Left lung (tissue), 10 donors: ENCODE data around the gene ZNF468. TPM values are rescaled to one million over a fixed set of nuclear protein-coding genes. Genes with fewer than 3 reads are reported as not detected.
"Not testable (repeated sequence)": the region's sequence is repeated elsewhere in the genome, so short reads cannot be mapped to it uniquely, and the experiment has no call there.

Experiments
- ATAC-seq: fragments of 200-7000 bp; cut with Tn5 transposase; one replicate; pipeline ENCODE4 v1.9.1; 2020; ENCODE audit warnings: moderate library complexity
- DNase-seq, 4 donors: peaks; one replicate each; pipeline ENCODE4 v3.0.0-alpha.2; 2013 to 2020
- H3K27ac ChIP-seq, 2 donors: fragments of 200-600 bp; sonication (generic) in 1 of 2; one replicate each; pipeline versions ENCODE4 v1.5.0 to v1.8.0; 2020 to 2021
- H3K27me3 ChIP-seq, 2 donors: fragments of 200-600 bp; sonication (generic) in 1 of 2; one replicate each; pipeline versions ENCODE4 v1.5.0 to v1.8.0; 2020 to 2021
- H3K36me3 ChIP-seq, 2 donors: fragments of 200-600 bp; sonication (generic) in 1 of 2; one replicate each; pipeline versions ENCODE4 v1.5.0 to v1.8.0; 2020 to 2021
- H3K4me1 ChIP-seq, 2 donors: fragments of 200-600 bp; one replicate each; pipeline ENCODE4 v1.8.0; 2021
- H3K4me3 ChIP-seq, 2 donors: fragments of 200-600 bp; sonication (generic) in 1 of 2; one replicate each; pipeline versions ENCODE4 v1.5.0 to v1.8.0; 2020 to 2021; ENCODE audit warnings: mild to moderate bottlenecking in 1 of 2
- H3K9me3 ChIP-seq, 2 donors: fragments of 200-600 bp; sonication (generic) in 1 of 2; one replicate each; pipeline versions ENCODE4 v1.5.0 to v1.8.0; 2020 to 2021
- CTCF ChIP-seq, 2 donors: fragments of 200-600 bp; sonication (generic) in 1 of 2; IDR thresholded peaks; one replicate each; pipeline versions ENCODE4 v1.5.0 to v1.8.0; 2021; ENCODE audit warnings: antibody characterized with exemption in 2 of 2
- intact Hi-C, 2 donors: fragments of 100-400 bp; cut with DNase I; formaldehyde crosslinking; loops; one replicate each; pipeline versions ENCODE4 v1.11.2 to v1.14.2; 2022
- polyA plus RNA-seq, 6 donors: library from polyadenylated mRNA; unstranded; fragments of 120-200 nt; gene quantifications; one replicate each; pipeline ENCODE4 v1.2.1, GENCODE V29; 2013; ENCODE audit not compliant: insufficient read length in 6 of 6
- total RNA-seq, 2 donors: library from RNA; stranded (reverse); fragmentation: NEBNext Ultra II Directional; extraction: Animal tissue kit (Norgen Biotek cat#: 25700); gene quantifications; one replicate each; pipeline ENCODE4 v1.2.1, GENCODE V29; 2021
- donor health status: DM: no; HTN: yes; CAD: no.
- donor health status: DM: no; HTN: no; CAD: no.

The ZNF468 gene
- total and polyA plus RNA-seq, 8 donors: 17.4 to 40.0 (median 34.6) TPM

- no peaks in the 10 kb centered on the region for H3K4me1 ChIP-seq
- peaks cover 0 to 99% of the 10 kb centered on the region in 2 donors for H3K9me3 ChIP-seq
- no peaks in the 10 kb centered on the region for H3K27me3 ChIP-seq
- no peak overlapping the region for H3K27ac ChIP-seq
- TF ChIP-seq CTCF (IDR thresholded peaks at IDR 0.05): no peak
- peaks cover 6 to 78% of the 10 kb centered on the region in 2 donors for H3K36me3 ChIP-seq
- DNase-seq (no peak), ATAC-seq (no peak)
- H3K4me3 ChIP-seq: no peak overlapping the region
- intact Hi-C loops: no loop called here
Measured at GRCh38 chr19:52880895-52881389, 23.5 kb upstream of the ZNF468 start.

- H3K27me3 ChIP-seq, H3K36me3 ChIP-seq, ATAC-seq, H3K4me1 ChIP-seq, H3K4me3 ChIP-seq, DNase-seq, H3K27ac ChIP-seq, intact Hi-C loops: not testable (repeated sequence)
- peaks cover 0 to 40% of the 10 kb centered on the region in 2 donors for H3K9me3 ChIP-seq
Measured at GRCh38 chr19:52872996-52873395, 15.6 kb upstream of the ZNF468 start.

- intact Hi-C loops: no loop called here
- Histone ChIP-seq H3K27me3 (no peaks in the 10 kb centered on the region), H3K9me3 (peaks cover 0 to 28% of the 10 kb centered on the region in 2 donors), H3K4me1 (no peaks in the 10 kb centered on the region), H3K27ac (no peak overlapping the region), H3K36me3 (no peaks in the 10 kb centered on the region), H3K4me3 (no peak overlapping the region)
- ATAC-seq: no peak
- no peak for DNase-seq
- no peak for TF ChIP-seq CTCF (IDR thresholded peaks at IDR 0.05)
Measured at GRCh38 chr19:52871466-52871865, 14.0 kb upstream of the ZNF468 start.

GRCh38 chr19:52868031-52868430, 10.6 kb upstream of the ZNF468 start:
- ATAC-seq, H3K27ac ChIP-seq, H3K27me3 ChIP-seq, H3K4me1 ChIP-seq, H3K4me3 ChIP-seq, intact Hi-C loops, H3K36me3 ChIP-seq, DNase-seq: not testable (repeated sequence)
- peaks cover 0 to 20% of the 10 kb centered on the region in 2 donors for H3K9me3 ChIP-seq

GRCh38 chr19:52856540-52857377, 660 bp downstream of the ZNF468 start:
- H3K4me1 ChIP-seq, intact Hi-C loops, H3K9me3 ChIP-seq, DNase-seq, H3K27me3 ChIP-seq: not testable (repeated sequence)
- H3K27ac ChIP-seq: peak overlapping the region in 1 of 2 donors; percentile 50
- peak overlapping the region; percentile 61 to 69 for H3K4me3 ChIP-seq
- ATAC-seq: peak; percentile 35
- H3K36me3 ChIP-seq: peaks cover 0 to 29% of the 10 kb centered on the region in 2 donors

GRCh38 chr19:52847352-52847751, 10.1 kb downstream of the ZNF468 start:
- Histone ChIP-seq H3K9me3 (peaks cover 0 to 63% of the 10 kb centered on the region in 2 donors), H3K36me3 (peaks cover 0 to 98% of the 10 kb centered on the region in 2 donors)
- H3K4me1 ChIP-seq, intact Hi-C loops, H3K27ac ChIP-seq, H3K4me3 ChIP-seq, H3K27me3 ChIP-seq, ATAC-seq, DNase-seq: not testable (repeated sequence)

GRCh38 chr19:52840825-52841465, 16.5 kb downstream of the ZNF468 start:
- DNase-seq, H3K4me1 ChIP-seq, H3K27me3 ChIP-seq, ATAC-seq, H3K27ac ChIP-seq, intact Hi-C loops, H3K4me3 ChIP-seq: not testable (repeated sequence)
- peaks cover 0 to 99% of the 10 kb centered on the region in 2 donors for H3K9me3 ChIP-seq
- peaks cover 6 to 91% of the 10 kb centered on the region in 2 donors for H3K36me3 ChIP-seq

GRCh38 chr19:52834289-52834688, 23.1 kb downstream of the ZNF468 start:
- H3K4me3 ChIP-seq, intact Hi-C loops, DNase-seq, H3K27me3 ChIP-seq, ATAC-seq, H3K27ac ChIP-seq, H3K4me1 ChIP-seq: not testable (repeated sequence)
- Histone ChIP-seq H3K36me3 (peaks cover 0 to 25% of the 10 kb centered on the region in 2 donors), H3K9me3 (peaks cover 0 to 80% of the 10 kb centered on the region in 2 donors)

GRCh38 chr19:52833541-52833940, 23.9 kb downstream of the ZNF468 start:
- H3K27me3 ChIP-seq, H3K27ac ChIP-seq, H3K4me3 ChIP-seq, DNase-seq, ATAC-seq, H3K4me1 ChIP-seq, intact Hi-C loops: not testable (repeated sequence)
- peaks cover 0 to 17% of the 10 kb centered on the region in 2 donors for H3K36me3 ChIP-seq
- peaks cover 0 to 77% of the 10 kb centered on the region in 2 donors for H3K9me3 ChIP-seq

- H3K4me3 ChIP-seq, H3K4me1 ChIP-seq, DNase-seq, ATAC-seq, intact Hi-C loops, H3K36me3 ChIP-seq, H3K27me3 ChIP-seq, H3K27ac ChIP-seq: not testable (repeated sequence)
- H3K9me3 ChIP-seq: peaks cover 0 to 71% of the 10 kb centered on the region in 2 donors
Measured at GRCh38 chr19:52829866-52830265, 27.6 kb downstream of the ZNF468 start.
